Mesenchymal stem cell (in vitro differentiated cells and primary cell): ENCODE results near the gene CCT3.

ENCODE experiments used
- DNase-seq: peaks from one replicate; pipeline ENCODE4 v3.0.0-alpha.2; 2013
- H2AFZ ChIP-seq: one replicate; pipeline ENCODE4 v1.6.1; 2013; ENCODE audit warnings: low read depth, mild to moderate bottlenecking, control low read depth, inconsistent platforms, low read length, moderate library complexity
- H2AK5ac ChIP-seq: 2 replicates; pipeline ENCODE4 v1.6.1; 2013; ENCODE audit warnings: low read length, moderate library complexity, mild to moderate bottlenecking, inconsistent platforms; ENCODE audit not compliant: severe bottlenecking
- H2BK120ac ChIP-seq: one replicate; pipeline ENCODE4 v1.6.1; 2013; ENCODE audit warnings: low read depth, mild to moderate bottlenecking, inconsistent platforms, low read length, moderate library complexity
- H2BK12ac ChIP-seq, 2 experiments: one replicate each; pipeline ENCODE4 v1.6.1; 2013; ENCODE audit warnings: inconsistent platforms in 2 of 2, low read length in 2 of 2, mild to moderate bottlenecking in 2 of 2, moderate library complexity in 2 of 2, control low read depth in 1 of 2
- H2BK15ac ChIP-seq: one replicate; pipeline ENCODE4 v1.6.1; 2013; ENCODE audit warnings: mild to moderate bottlenecking, low read depth, inconsistent platforms; ENCODE audit not compliant: poor library complexity, severe bottlenecking
- H2BK5ac ChIP-seq: 2 replicates; pipeline ENCODE4 v1.6.1; 2013; ENCODE audit warnings: low read depth, mild to moderate bottlenecking, low read length, control low read depth, inconsistent platforms; ENCODE audit not compliant: poor library complexity, severe bottlenecking
- H3K14ac ChIP-seq, 2 experiments: one replicate each; pipeline ENCODE4 v1.6.1; 2013; ENCODE audit warnings: inconsistent platforms in 2 of 2, low read length in 2 of 2, control low read depth in 1 of 2, mild to moderate bottlenecking in 1 of 2, moderate library complexity in 1 of 2
- H3K18ac ChIP-seq, 2 experiments: one replicate each; pipeline ENCODE4 v1.6.1; 2013; ENCODE audit warnings: inconsistent platforms in 2 of 2, low read length in 2 of 2, control low read depth in 1 of 2, low read depth in 1 of 2, mild to moderate bottlenecking in 1 of 2
- H3K23ac ChIP-seq, 2 experiments: one replicate each; pipeline ENCODE4 v1.6.1; 2013; ENCODE audit warnings: inconsistent platforms in 2 of 2, low read length in 2 of 2, mild to moderate bottlenecking in 2 of 2, moderate library complexity in 2 of 2, control low read depth in 1 of 2
- H3K27ac ChIP-seq: 2 replicates; pipeline ENCODE4 v1.5.1; 2013; ENCODE audit warnings: mild to moderate bottlenecking, moderate library complexity, low read length, control low read depth, inconsistent platforms; ENCODE audit not compliant: poor library complexity, severe bottlenecking
- H3K27me3 ChIP-seq, 2 experiments: 2 replicates each; pipeline versions ENCODE4 v1.6.1 to v1.7.0; 2013; ENCODE audit warnings: low read length in 2 of 2, mild to moderate bottlenecking in 2 of 2, moderate library complexity in 2 of 2, control low read depth in 1 of 2, inconsistent platforms in 1 of 2; ENCODE audit not compliant: control insufficient read depth in 1 of 2, insufficient read depth in 1 of 2
- H3K36me3 ChIP-seq, 2 experiments: 2 replicates each; pipeline versions ENCODE4 v1.6.1 to v1.7.0; 2013; ENCODE audit warnings: low read length in 2 of 2, control low read depth in 1 of 2, inconsistent platforms in 1 of 2, low read depth in 1 of 2, mild to moderate bottlenecking in 1 of 2; ENCODE audit not compliant: insufficient read depth in 2 of 2, control insufficient read depth in 1 of 2
- H3K4ac ChIP-seq, 2 experiments: one replicate each; pipeline ENCODE4 v1.6.1; 2013; ENCODE audit warnings: inconsistent platforms in 2 of 2, low read length in 2 of 2, mild to moderate bottlenecking in 2 of 2, moderate library complexity in 2 of 2, control low read depth in 1 of 2, low read depth in 1 of 2
- H3K4me1 ChIP-seq: 2 replicates; pipeline ENCODE4 v1.6.1; 2013; ENCODE audit warnings: low read depth, low read length, control low read depth; ENCODE audit not compliant: control insufficient read depth, insufficient read depth
- H3K4me2 ChIP-seq: 2 replicates; pipeline ENCODE4 v1.6.1; 2013; ENCODE audit warnings: low read length, mild to moderate bottlenecking, inconsistent platforms; ENCODE audit not compliant: poor library complexity, severe bottlenecking
- H3K4me3 ChIP-seq, 2 experiments: 2 replicates each; pipeline versions ENCODE4 v1.5.1 to v1.7.0; 2013; ENCODE audit warnings: low read length in 2 of 2, mild to moderate bottlenecking in 2 of 2, control low read depth in 1 of 2, low read depth in 1 of 2; ENCODE audit not compliant: insufficient read depth in 1 of 2
- H3K79me1 ChIP-seq: replicated peaks from 2 replicates; pipeline ENCODE4 v1.6.1; 2013; ENCODE audit warnings: mild to moderate bottlenecking, control low read depth, low read length, inconsistent platforms; ENCODE audit not compliant: poor library complexity, severe bottlenecking
- H3K9ac ChIP-seq: 2 replicates; pipeline ENCODE4 v1.7.0; 2013; ENCODE audit warnings: mild to moderate bottlenecking, low read length, moderate library complexity
- H3K9me3 ChIP-seq: 2 replicates; pipeline ENCODE4 v1.7.0; 2013; ENCODE audit warnings: mild to moderate bottlenecking, low read length; ENCODE audit not compliant: control insufficient read depth
- H4K8ac ChIP-seq: one replicate; pipeline ENCODE4 v1.6.1; 2013; ENCODE audit warnings: inconsistent platforms, mild to moderate bottlenecking, low read length, moderate library complexity
- H4K91ac ChIP-seq: one replicate; pipeline ENCODE4 v1.6.1; 2013; ENCODE audit warnings: mild to moderate bottlenecking, low read length, inconsistent platforms
- WGBS: methylation state at CpG from one replicate; pipeline ENCODE4 v1.1.7; 2013; ENCODE audit warnings: mixed read lengths; 5-methylcytosine and 5-hydroxymethylcytosine counted together

The CCT3 gene

DNA sequence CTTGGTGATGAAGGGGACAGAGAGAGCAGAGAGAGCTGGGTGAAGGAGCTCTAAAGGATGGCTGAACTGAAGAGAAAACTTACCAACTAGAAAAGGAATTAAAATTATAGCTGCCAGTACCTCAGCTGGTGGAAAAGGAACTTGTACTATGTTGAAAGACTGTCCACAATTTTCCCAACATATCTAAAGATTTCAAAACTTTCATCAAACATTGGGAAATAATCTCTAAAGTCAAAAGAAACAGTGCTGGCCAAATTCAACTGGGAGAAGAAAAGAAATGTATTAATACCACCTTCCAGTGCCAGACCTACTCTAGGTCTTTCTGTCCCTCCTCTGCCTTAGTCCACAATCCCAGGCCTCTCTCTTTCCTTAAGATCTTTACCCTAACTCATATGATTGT lies 61.6 kb downstream of the CCT3 start:
- H2BK5ac ChIP-seq, result no peak overlapping the region
- H4K91ac ChIP-seq, result no peak overlapping the region
- no peak overlapping the region for H3K23ac ChIP-seq
- no peak overlapping the region for H3K27ac ChIP-seq
- no peak overlapping the region for H2BK12ac ChIP-seq
- H3K36me3 ChIP-seq, result peaks cover 54 to 78% of the 10 kb centered on the region in 2 experiments
- no peak overlapping the region for H3K4me2 ChIP-seq
- no peak overlapping the region for H2AFZ ChIP-seq
- DNase-seq, result no peak
- H2BK15ac ChIP-seq, result no peak overlapping the region
- no peak overlapping the region for H3K4me3 ChIP-seq
- H3K9me3 ChIP-seq, result no peaks in the 10 kb centered on the region
- H3K79me1 ChIP-seq, result peaks cover 31% of the 10 kb centered on the region
- H2BK120ac ChIP-seq, result no peak overlapping the region
- H3K14ac ChIP-seq, result no peak overlapping the region
- peaks cover 6% of the 10 kb centered on the region for H3K4me1 ChIP-seq
- H3K9ac ChIP-seq, result peak overlapping the region; percentile 31
- no peak overlapping the region for H3K18ac ChIP-seq
- H4K8ac ChIP-seq, result no peak overlapping the region
- no peak overlapping the region for H3K4ac ChIP-seq
- no peaks in the 10 kb centered on the region for H3K27me3 ChIP-seq
- no peak overlapping the region for H2AK5ac ChIP-seq

DNA sequence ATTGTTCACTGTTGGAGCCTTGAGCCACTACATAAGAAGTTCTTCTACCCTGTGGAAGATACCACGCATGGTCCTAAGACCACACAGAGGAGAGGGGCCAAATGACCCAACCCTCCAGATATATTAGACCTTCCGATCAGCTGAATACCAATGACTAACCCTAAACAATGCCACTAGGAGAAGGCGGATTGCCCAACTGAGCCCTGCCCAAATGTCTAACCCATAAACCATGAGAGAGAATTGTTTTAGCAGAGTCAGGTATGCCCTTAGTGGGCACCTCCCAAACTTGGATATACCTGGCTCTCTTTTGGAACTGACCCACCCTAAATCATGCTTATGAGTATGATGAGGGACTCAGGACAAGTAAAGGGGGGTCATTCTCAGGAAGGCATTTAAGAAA lies 67.8 kb downstream of the CCT3 start:
- H2AK5ac ChIP-seq, result no peak overlapping the region
- 96% methylated on average over 3 of the region's 3 CpGs for WGBS
- no peak overlapping the region for H4K91ac ChIP-seq
- no peak overlapping the region for H2BK12ac ChIP-seq
- H3K27ac ChIP-seq, result no peak overlapping the region
- H2AFZ ChIP-seq, result no peak overlapping the region
- no peak overlapping the region for H3K9ac ChIP-seq
- no peaks in the 10 kb centered on the region for H3K4me1 ChIP-seq
- no peaks in the 10 kb centered on the region for H3K9me3 ChIP-seq
- H3K79me1 ChIP-seq, result peaks cover 33% of the 10 kb centered on the region
- H2BK15ac ChIP-seq, result no peak overlapping the region
- no peak overlapping the region for H3K4me2 ChIP-seq
- H3K4ac ChIP-seq, result no peak overlapping the region
- no peak overlapping the region for H3K18ac ChIP-seq
- no peak overlapping the region for H3K4me3 ChIP-seq
- H3K23ac ChIP-seq, result no peak overlapping the region
- H2BK5ac ChIP-seq, result no peak overlapping the region
- no peak overlapping the region for H4K8ac ChIP-seq
- no peak overlapping the region for H3K14ac ChIP-seq
- no peak for DNase-seq
- no peaks in the 10 kb centered on the region for H3K27me3 ChIP-seq
- H3K36me3 ChIP-seq, result peaks cover 65 to 96% of the 10 kb centered on the region in 2 experiments
- H2BK120ac ChIP-seq, result no peak overlapping the region

DNA sequence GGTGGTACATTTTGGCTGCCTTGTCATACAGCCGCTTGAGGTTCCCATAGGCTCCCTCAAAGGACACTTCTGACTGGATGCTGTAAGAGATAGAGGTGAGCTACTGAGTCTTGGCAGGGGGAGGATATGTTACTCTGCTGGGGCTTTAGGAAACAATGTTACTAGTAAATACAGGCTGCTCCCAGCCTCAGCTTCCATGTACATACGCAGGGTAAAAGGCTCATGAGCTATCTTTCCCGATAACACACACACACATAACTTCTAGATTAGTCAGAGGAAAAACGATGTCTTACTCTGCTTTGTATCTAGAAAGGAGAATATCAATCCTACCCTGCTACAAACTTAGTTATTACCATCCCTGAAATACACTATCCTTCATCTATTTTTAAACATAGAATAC lies 69.8 kb downstream of the CCT3 start:
- no peak overlapping the region for H4K91ac ChIP-seq
- peaks cover 26% of the 10 kb centered on the region for H3K79me1 ChIP-seq
- no peaks in the 10 kb centered on the region for H3K4me1 ChIP-seq
- no peaks in the 10 kb centered on the region for H3K27me3 ChIP-seq
- no peak overlapping the region for H2BK15ac ChIP-seq
- WGBS, result 71% methylated on average over 4 of the region's 4 CpGs
- DNase-seq, result peak; percentile 35
- H3K18ac ChIP-seq, result no peak overlapping the region
- no peak overlapping the region for H3K9ac ChIP-seq
- H4K8ac ChIP-seq, result no peak overlapping the region
- H3K36me3 ChIP-seq, result peaks cover 59 to 93% of the 10 kb centered on the region in 2 experiments
- no peak overlapping the region for H2BK120ac ChIP-seq
- no peak overlapping the region for H3K27ac ChIP-seq
- no peak overlapping the region for H3K4me2 ChIP-seq
- H3K23ac ChIP-seq, result no peak overlapping the region
- H3K4me3 ChIP-seq, result no peak overlapping the region
- no peak overlapping the region for H3K14ac ChIP-seq
- H3K4ac ChIP-seq, result no peak overlapping the region
- no peak overlapping the region for H2AFZ ChIP-seq
- no peak overlapping the region for H2BK5ac ChIP-seq
- H2BK12ac ChIP-seq, result no peak overlapping the region
- no peak overlapping the region for H2AK5ac ChIP-seq
- no peaks in the 10 kb centered on the region for H3K9me3 ChIP-seq

DNA sequence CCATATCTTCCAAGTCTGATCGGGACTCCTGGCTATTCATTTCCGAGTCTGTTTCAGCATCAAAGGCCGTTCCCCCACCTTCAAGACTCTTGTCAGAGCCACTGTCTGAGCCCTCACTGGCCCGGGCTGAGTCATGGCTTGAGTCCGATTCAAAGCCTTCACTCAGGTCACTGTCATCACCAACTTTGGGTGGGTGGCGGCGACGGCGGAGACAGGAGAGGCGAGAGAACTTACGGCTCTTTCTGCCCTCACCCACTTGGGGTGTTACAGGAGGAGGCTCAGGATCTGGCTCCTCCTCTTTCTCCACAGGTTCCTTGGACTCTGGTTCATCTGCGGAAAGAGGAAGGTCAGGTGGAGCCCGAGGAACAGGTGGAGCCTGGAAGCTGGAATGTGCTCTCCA lies 72.0 kb downstream of the CCT3 start:
- WGBS, result 97% methylated on average over 13 of the region's 13 CpGs
- H3K4me2 ChIP-seq, result no peak overlapping the region

More for the DNA sequence above, 72.0 kb downstream of the CCT3 start:
- Histone ChIP-seq H3K9ac (no peak overlapping the region), H2BK120ac (no peak overlapping the region), H3K23ac (no peak overlapping the region), H2BK12ac (no peak overlapping the region), H2BK5ac (no peak overlapping the region), H4K8ac (no peak overlapping the region), H2BK15ac (no peak overlapping the region), H3K14ac (no peak overlapping the region), H4K91ac (no peak overlapping the region), H3K27ac (no peak overlapping the region), H3K79me1 (peaks cover 29% of the 10 kb centered on the region), H3K36me3 (peaks cover 66 to 86% of the 10 kb centered on the region in 2 experiments), H3K4me3 (no peak overlapping the region), H2AFZ (no peak overlapping the region), H3K4me1 (no peaks in the 10 kb centered on the region), H3K18ac (no peak overlapping the region), H3K4ac (no peak overlapping the region), H2AK5ac (no peak overlapping the region), H3K27me3 (no peaks in the 10 kb centered on the region), H3K9me3 (no peaks in the 10 kb centered on the region)
- no peak for DNase-seq
